Measurements from ENCODE around the gene FOXQ1. TPM values are rescaled to one million over a fixed set of nuclear protein-coding genes. Genes with fewer than 3 reads are reported as not detected.
"Not testable (repeated sequence)": the region's sequence is repeated elsewhere in the genome, so short reads cannot be mapped to it uniquely, and the experiment has no call there.

Gene FOXQ1
- total RNA-seq, 4 donors from 2014 or later, result 0.42 TPM; not detected in 3

- DNase-seq (no peak), ATAC-seq (no peak)
- intact Hi-C loops (cut with DNase I; ENCODE audit: low total_unique reads) (no loop called here), in situ Hi-C loops (cut with MboI; ENCODE audit: low sequenced_read_pairs in 4 of 4) (no loop called here)
- Histone ChIP-seq H3K4me3 (peak overlapping the region; percentile 29 to 75 (median 50)), H3K4me1 (peaks cover 5 to 15% of the 10 kb centered on the region in 2 donors), H3K9me3 (no peaks in the 10 kb centered on the region), H3K36me3 (no peaks in the 10 kb centered on the region), H3K27me3 (peaks cover 37 to 48% (median 48%) of the 10 kb centered on the region in 3 donors), H3K27ac (no peak overlapping the region)
- TF ChIP-seq POLR2A (IDR thresholded peaks at IDR 0.05), result no peak
These were observed 4.6 kb downstream of the FOXQ1 start for GRCh38 chr6:1316489-1316971.

GRCh38 chr6:1317302-1317815 is 5.5 kb downstream of the FOXQ1 start:
- DNase-seq (no peak), ATAC-seq (no peak)
- intact Hi-C loops (cut with DNase I; ENCODE audit: low total_unique reads) (no loop called here), in situ Hi-C loops (cut with MboI; ENCODE audit: low sequenced_read_pairs in 4 of 4) (no loop called here)
- H3K9me3 ChIP-seq, result no peaks in the 10 kb centered on the region
- no peaks in the 10 kb centered on the region for H3K36me3 ChIP-seq
- H3K27me3 ChIP-seq, result peaks cover 28 to 43% (median 40%) of the 10 kb centered on the region in 3 donors
- no peak overlapping the region for H3K4me3 ChIP-seq
- H3K27ac ChIP-seq, result no peak overlapping the region
- no peak for TF ChIP-seq CTCF (IDR thresholded peaks at IDR 0.05 in 4 of 5, conservative IDR thresholded peaks at IDR 0.05 in 1 of 5)
- TF ChIP-seq POLR2A (IDR thresholded peaks at IDR 0.05), result no peak
- peaks cover 5 to 7% of the 10 kb centered on the region in 2 donors for H3K4me1 ChIP-seq

GRCh38 chr6:1318036-1318435 is 6.1 kb downstream of the FOXQ1 start:
- Histone ChIP-seq H3K4me1 (peaks cover 5% of the 10 kb centered on the region in 2 donors), H3K9me3 (no peaks in the 10 kb centered on the region), H3K4me3 (no peak overlapping the region), H3K27me3 (peaks cover 25 to 36% (median 36%) of the 10 kb centered on the region in 3 donors), H3K27ac (no peak overlapping the region), H3K36me3 (no peaks in the 10 kb centered on the region)
- in situ Hi-C loops (cut with MboI; ENCODE audit: low sequenced_read_pairs in 4 of 4) (no loop called here), intact Hi-C loops (cut with DNase I; ENCODE audit: low total_unique reads) (no loop called here)
- ATAC-seq (no peak), DNase-seq (no peak)
- TF ChIP-seq POLR2A (IDR thresholded peaks at IDR 0.05) (no peak), CTCF (IDR thresholded peaks at IDR 0.05 in 4 of 5, conservative IDR thresholded peaks at IDR 0.05 in 1 of 5) (no peak)

- peaks cover 25 to 36% (median 36%) of the 10 kb centered on the region in 3 donors for H3K27me3 ChIP-seq
- DNase-seq; H3K36me3 ChIP-seq; ATAC-seq; H3K4me3 ChIP-seq; H3K9me3 ChIP-seq; intact Hi-C loops (cut with DNase I; ENCODE audit: low total_unique reads); H3K4me1 ChIP-seq; H3K27ac ChIP-seq; in situ Hi-C loops (cut with MboI; ENCODE audit: low sequenced_read_pairs in 4 of 4): not testable (repeated sequence)
These were observed 6.7 kb downstream of the FOXQ1 start for GRCh38 chr6:1318584-1318983.

GRCh38 chr6:1321738-1322137 is 9.8 kb downstream of the FOXQ1 start:
- peaks cover 0 to 7% (median 5%) of the 10 kb centered on the region in 3 donors for H3K27me3 ChIP-seq
- no peaks in the 10 kb centered on the region for H3K36me3 ChIP-seq
- TF ChIP-seq POLR2A (IDR thresholded peaks at IDR 0.05), result no peak
- no peak for TF ChIP-seq CTCF (IDR thresholded peaks at IDR 0.05 in 4 of 5, conservative IDR thresholded peaks at IDR 0.05 in 1 of 5)
- H3K4me1 ChIP-seq, result no peaks in the 10 kb centered on the region
- ATAC-seq (peak in 1 of 2 donors; percentile 36), DNase-seq (no peak)
- no peak overlapping the region for H3K27ac ChIP-seq
- no peaks in the 10 kb centered on the region for H3K9me3 ChIP-seq
- in situ Hi-C loops (cut with MboI; ENCODE audit: low sequenced_read_pairs in 4 of 4) (no loop called here), intact Hi-C loops (cut with DNase I; ENCODE audit: low total_unique reads) (no loop called here)
- no peak overlapping the region for H3K4me3 ChIP-seq

GRCh38 chr6:1322156-1322555 is 10.3 kb downstream of the FOXQ1 start:
- TF ChIP-seq CTCF (IDR thresholded peaks at IDR 0.05 in 4 of 5, conservative IDR thresholded peaks at IDR 0.05 in 1 of 5) (no peak), POLR2A (IDR thresholded peaks at IDR 0.05) (no peak)
- H3K9me3 ChIP-seq, result no peaks in the 10 kb centered on the region
- DNase-seq (no peak), ATAC-seq (no peak)
- H3K36me3 ChIP-seq, result no peaks in the 10 kb centered on the region
- peaks cover 0 to 7% (median 5%) of the 10 kb centered on the region in 3 donors for H3K27me3 ChIP-seq
- no peak overlapping the region for H3K27ac ChIP-seq
- no peaks in the 10 kb centered on the region for H3K4me1 ChIP-seq
- H3K4me3 ChIP-seq, result no peak overlapping the region
- in situ Hi-C loops (cut with MboI; ENCODE audit: low sequenced_read_pairs in 4 of 4), result no loop called here
- intact Hi-C loops (cut with DNase I; ENCODE audit: low total_unique reads), result no loop called here

Data from gastrocnemius medialis (tissue), 4 donors.